GM23248 (cell line): Measurements from ENCODE around the gene HPN.
"Not testable (repeated sequence)": the region's sequence is repeated elsewhere in the genome, so short reads cannot be mapped to it uniquely, and the experiment has no call there.

Experiments used
- EZH2 ChIP-seq: fragments of 200-600 bp; sonication (generic); IDR thresholded peaks from 2 replicates; pipeline ENCODE4 v1.6.1; 2018; ENCODE audit warnings: antibody characterized with exemption, mild to moderate bottlenecking; ENCODE audit not compliant: insufficient read depth, poor library complexity, severe bottlenecking
- EZH2phosphoT487 ChIP-seq: fragments of 200-600 bp; sonication (generic); IDR thresholded peaks from 2 replicates; pipeline ENCODE4 v1.6.1; 2018; ENCODE audit warnings: antibody characterized with exemption, moderate library complexity, mild to moderate bottlenecking, low read depth; ENCODE audit not compliant: insufficient read depth

DNA sequence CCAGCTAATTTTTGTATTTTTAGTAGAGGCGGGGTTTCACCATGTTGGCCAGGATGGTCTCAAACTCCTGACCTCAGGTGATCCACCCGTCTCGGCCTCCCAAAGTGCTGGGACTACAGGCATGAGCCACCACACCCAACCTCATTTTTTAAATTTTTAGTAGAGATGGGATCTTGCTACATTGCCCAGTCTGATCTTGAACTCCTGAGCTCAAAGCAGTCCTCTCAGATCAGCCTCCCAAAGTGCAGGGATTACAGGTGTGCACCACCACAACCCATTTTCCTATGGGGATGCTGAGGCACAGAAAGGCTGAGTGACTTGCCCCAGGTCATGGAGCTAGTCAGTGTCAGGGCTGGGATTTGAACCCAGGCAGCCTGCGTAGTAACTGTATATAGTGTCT lies 9.7 kb downstream of the HPN start:
- not testable (repeated sequence) for TF ChIP-seq EZH2, EZH2phosphoT487
